Measurements from ENCODE around the gene RRAD.
A peak's percentile ranks its signal among the peaks of the same experiment; 100 is the strongest.
"Not testable (repeated sequence)": the region's sequence is repeated elsewhere in the genome, so short reads cannot be mapped to it uniquely, and the experiment has no call there.

The RRAD gene

DNA sequence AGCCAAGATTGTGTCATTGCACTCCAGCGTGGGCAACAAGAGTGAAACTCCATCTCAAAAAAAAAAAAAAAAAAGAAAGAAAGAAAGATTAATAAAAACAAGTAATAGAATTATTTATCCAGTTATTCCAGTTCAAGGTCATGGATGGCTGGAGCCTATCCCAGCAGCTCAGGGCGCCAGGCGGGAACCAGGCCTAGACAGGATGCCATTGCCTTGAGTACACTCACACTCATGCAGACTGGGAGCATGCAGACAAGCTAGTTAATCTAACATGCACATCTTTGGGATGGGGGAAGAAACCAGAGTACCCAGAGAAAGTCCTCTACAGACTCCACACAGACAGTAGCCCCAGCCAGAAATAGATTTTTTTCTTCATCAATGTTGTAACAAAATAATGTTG, 27.1 kb downstream of the RRAD start:
- no peak overlapping the region for H3K27ac ChIP-seq (replicated peaks)
- no peaks in the 10 kb centered on the region for H3K27me3 ChIP-seq (ENCODE audit: insufficient read depth, poor library complexity, severe bottlenecking)
- H3K4me3 ChIP-seq (replicated peaks; ENCODE audit: insufficient read depth, low read length): no peak overlapping the region
- no peak for DNase-seq (ENCODE audit: low read depth in 1 of 2, low spot score in 1 of 2)
- TF ChIP-seq GABPA (IDR thresholded peaks at IDR 0.05; ENCODE audit: low read depth): no peak

DNA sequence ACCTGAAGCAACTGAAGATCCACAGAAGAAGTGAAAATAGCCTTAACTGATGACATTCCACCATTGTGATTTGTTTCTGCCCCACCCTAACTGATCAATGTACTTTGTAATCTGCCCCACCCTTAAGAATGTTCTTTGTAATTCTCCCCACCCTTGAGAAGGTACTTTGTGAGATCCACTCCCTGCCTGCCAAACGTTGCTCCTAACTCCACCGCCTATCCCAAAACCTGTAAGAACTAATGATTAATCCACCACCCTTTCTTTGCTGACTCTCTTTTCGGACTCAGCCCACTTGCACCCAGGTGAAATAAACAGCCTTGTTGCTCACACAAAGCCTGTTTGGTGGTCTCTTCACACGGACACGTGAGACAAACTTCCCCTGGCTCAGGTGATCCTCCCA, 28.7 kb downstream of the RRAD start:
- not testable (repeated sequence) for H3K27ac ChIP-seq (replicated peaks); H3K27me3 ChIP-seq (ENCODE audit: insufficient read depth, poor library complexity, severe bottlenecking); DNase-seq (ENCODE audit: low read depth in 1 of 2, low spot score in 1 of 2); H3K4me3 ChIP-seq (replicated peaks; ENCODE audit: insufficient read depth, low read length)

DNA sequence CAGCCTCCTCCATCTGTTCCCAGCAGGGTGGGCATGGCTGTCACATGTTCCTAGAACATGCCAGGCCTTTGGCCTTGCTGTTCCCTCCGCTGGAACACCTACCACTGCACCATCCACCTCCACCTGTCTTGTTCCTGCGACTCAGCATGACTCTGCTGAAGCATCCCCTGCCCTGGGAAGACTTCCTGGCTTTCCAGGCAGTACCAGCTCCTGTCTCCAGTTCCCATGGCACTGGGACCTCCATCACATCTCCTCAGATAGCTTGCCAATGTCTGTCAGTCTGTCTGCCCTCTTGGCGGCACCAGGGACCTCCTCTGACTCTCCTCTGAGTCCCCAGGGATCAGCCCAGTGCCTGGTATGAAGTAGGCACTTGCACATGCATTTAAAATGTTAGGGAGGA, 29.3 kb downstream of the RRAD start:
- H3K4me3 ChIP-seq (replicated peaks; ENCODE audit: insufficient read depth, low read length): no peak overlapping the region
- no peak for DNase-seq (ENCODE audit: low read depth in 1 of 2, low spot score in 1 of 2)
- H3K27me3 ChIP-seq (ENCODE audit: insufficient read depth, poor library complexity, severe bottlenecking): no peaks in the 10 kb centered on the region
- TF ChIP-seq, protein P1, sequence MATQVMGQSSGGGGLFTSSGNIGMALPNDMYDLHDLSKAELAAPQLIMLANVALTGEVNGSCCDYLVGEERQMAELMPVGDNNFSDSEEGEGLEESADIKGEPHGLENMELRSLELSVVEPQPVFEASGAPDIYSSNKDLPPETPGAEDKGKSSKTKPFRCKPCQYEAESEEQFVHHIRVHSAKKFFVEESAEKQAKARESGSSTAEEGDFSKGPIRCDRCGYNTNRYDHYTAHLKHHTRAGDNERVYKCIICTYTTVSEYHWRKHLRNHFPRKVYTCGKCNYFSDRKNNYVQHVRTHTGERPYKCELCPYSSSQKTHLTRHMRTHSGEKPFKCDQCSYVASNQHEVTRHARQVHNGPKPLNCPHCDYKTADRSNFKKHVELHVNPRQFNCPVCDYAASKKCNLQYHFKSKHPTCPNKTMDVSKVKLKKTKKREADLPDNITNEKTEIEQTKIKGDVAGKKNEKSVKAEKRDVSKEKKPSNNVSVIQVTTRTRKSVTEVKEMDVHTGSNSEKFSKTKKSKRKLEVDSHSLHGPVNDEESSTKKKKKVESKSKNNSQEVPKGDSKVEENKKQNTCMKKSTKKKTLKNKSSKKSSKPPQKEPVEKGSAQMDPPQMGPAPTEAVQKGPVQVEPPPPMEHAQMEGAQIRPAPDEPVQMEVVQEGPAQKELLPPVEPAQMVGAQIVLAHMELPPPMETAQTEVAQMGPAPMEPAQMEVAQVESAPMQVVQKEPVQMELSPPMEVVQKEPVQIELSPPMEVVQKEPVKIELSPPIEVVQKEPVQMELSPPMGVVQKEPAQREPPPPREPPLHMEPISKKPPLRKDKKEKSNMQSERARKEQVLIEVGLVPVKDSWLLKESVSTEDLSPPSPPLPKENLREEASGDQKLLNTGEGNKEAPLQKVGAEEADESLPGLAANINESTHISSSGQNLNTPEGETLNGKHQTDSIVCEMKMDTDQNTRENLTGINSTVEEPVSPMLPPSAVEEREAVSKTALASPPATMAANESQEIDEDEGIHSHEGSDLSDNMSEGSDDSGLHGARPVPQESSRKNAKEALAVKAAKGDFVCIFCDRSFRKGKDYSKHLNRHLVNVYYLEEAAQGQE (IDR thresholded peaks at IDR 0.05; ENCODE audit: insufficient replicate concordance, low read depth): no peak
- TF ChIP-seq SPI1 (IDR thresholded peaks at IDR 0.05; ENCODE audit: borderline replicate concordance, low read depth) (no peak), POLR2AphosphoS5 (IDR thresholded peaks at IDR 0.05; ENCODE audit: low read depth) (no peak), GABPA (IDR thresholded peaks at IDR 0.05; ENCODE audit: low read depth) (no peak)
- TF ChIP-seq, protein P2, sequence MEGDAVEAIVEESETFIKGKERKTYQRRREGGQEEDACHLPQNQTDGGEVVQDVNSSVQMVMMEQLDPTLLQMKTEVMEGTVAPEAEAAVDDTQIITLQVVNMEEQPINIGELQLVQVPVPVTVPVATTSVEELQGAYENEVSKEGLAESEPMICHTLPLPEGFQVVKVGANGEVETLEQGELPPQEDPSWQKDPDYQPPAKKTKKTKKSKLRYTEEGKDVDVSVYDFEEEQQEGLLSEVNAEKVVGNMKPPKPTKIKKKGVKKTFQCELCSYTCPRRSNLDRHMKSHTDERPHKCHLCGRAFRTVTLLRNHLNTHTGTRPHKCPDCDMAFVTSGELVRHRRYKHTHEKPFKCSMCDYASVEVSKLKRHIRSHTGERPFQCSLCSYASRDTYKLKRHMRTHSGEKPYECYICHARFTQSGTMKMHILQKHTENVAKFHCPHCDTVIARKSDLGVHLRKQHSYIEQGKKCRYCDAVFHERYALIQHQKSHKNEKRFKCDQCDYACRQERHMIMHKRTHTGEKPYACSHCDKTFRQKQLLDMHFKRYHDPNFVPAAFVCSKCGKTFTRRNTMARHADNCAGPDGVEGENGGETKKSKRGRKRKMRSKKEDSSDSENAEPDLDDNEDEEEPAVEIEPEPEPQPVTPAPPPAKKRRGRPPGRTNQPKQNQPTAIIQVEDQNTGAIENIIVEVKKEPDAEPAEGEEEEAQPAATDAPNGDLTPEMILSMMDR (IDR thresholded peaks at IDR 0.05; ENCODE audit: insufficient read depth, low read length): no peak
- no peak overlapping the region for H3K27ac ChIP-seq (replicated peaks)

DNA sequence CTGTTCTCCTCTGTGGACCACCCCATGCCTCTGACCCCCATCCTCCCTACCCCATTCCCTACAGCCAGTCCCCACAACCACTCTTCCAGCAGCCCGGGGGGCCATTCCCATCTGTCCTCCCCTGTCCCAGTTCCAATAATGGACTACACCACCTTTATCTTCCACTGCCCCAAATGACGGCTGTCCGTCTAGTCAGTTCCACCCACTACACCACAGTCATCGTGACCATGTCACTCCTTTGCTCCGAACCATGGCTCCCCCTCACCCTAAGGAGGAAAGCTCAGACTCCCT, 29.7 kb downstream of the RRAD start:
- no peak overlapping the region for H3K27ac ChIP-seq (replicated peaks)
- DNase-seq (ENCODE audit: low read depth in 1 of 2, low spot score in 1 of 2): no peak
- no peak overlapping the region for H3K4me3 ChIP-seq (replicated peaks; ENCODE audit: insufficient read depth, low read length)
- no peaks in the 10 kb centered on the region for H3K27me3 ChIP-seq (ENCODE audit: insufficient read depth, poor library complexity, severe bottlenecking)
- TF ChIP-seq POLR2AphosphoS5 (IDR thresholded peaks at IDR 0.05; ENCODE audit: low read depth): no peak
- TF ChIP-seq, protein P2 (IDR thresholded peaks at IDR 0.05; ENCODE audit: insufficient read depth, low read length): no peak
- TF ChIP-seq, protein P1 (IDR thresholded peaks at IDR 0.05; ENCODE audit: insufficient replicate concordance, low read depth): no peak
- no peak for TF ChIP-seq SPI1 (IDR thresholded peaks at IDR 0.05; ENCODE audit: borderline replicate concordance, low read depth)
- TF ChIP-seq GABPA (IDR thresholded peaks at IDR 0.05; ENCODE audit: low read depth): no peak

DNA sequence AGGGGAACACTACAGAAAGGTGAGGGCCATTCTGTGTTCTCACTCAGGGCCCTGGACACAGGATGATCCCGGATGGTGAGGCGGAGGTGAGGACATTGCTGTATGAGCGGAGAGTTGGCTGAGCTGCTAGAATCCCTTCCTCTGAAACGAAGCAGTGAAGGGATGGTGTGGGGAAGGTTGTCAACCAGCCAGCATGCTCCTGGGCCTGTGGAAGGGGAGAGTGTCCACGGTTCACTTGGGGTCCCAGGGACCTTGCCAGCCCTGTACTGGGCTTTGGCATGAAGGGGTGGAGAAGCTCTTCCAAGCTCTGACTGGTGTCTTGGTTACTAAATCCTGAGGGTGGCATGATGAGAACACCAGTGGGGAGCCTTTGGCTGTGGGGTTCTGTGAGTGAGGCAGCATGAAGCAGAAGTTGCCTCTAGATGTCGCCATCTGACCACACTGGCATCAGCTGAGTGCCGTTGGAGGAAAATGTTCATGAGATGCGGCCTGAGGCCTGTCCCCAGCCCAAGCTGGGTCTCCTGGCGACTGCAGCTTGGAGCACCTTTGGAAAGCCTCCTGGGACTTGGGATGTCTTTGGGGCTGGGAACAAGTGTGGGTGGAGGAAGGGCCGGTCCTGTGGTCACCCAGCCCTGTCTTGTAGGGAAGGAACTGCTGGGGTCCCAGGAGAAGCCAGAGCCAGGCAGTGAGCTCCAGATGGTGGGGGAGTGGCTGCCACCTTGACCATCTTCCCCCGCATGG, 30.2 kb downstream of the RRAD start:
- H3K27me3 ChIP-seq (ENCODE audit: insufficient read depth, poor library complexity, severe bottlenecking): no peaks in the 10 kb centered on the region
- no peak overlapping the region for H3K4me3 ChIP-seq (replicated peaks; ENCODE audit: insufficient read depth, low read length)
- DNase-seq (ENCODE audit: low read depth in 1 of 2, low spot score in 1 of 2): peak; percentile 48 to 74
- TF ChIP-seq, protein P1 (IDR thresholded peaks at IDR 0.05; ENCODE audit: insufficient replicate concordance, low read depth): no peak
- no peak for TF ChIP-seq SPI1 (IDR thresholded peaks at IDR 0.05; ENCODE audit: borderline replicate concordance, low read depth)
- TF ChIP-seq POLR2AphosphoS5 (IDR thresholded peaks at IDR 0.05; ENCODE audit: low read depth): no peak
- TF ChIP-seq, protein P2 (IDR thresholded peaks at IDR 0.05; ENCODE audit: insufficient read depth, low read length): peak; percentile 97
- TF ChIP-seq GABPA (IDR thresholded peaks at IDR 0.05; ENCODE audit: low read depth): no peak
- H3K27ac ChIP-seq (replicated peaks): no peak overlapping the region

Measured in HL-60 (cell line).